H1 (cell line): ENCODE measurements around the gene GREB1L. TPM values are rescaled to one million over a fixed set of nuclear protein-coding genes. Genes with fewer than 3 reads are reported as not detected.

Experiments
- CTCF ChIA-PET: fragments of 300-600 bp; sonication (Branson Sonifier 250); formaldehyde crosslinking; loops from one replicate; lab custom pipeline; 2021; ENCODE audit not compliant: partially characterized antibody; lab: Charles Lee
- POLR2A ChIA-PET: fragments of 300-600 bp; sonication (Branson Sonifier 250); formaldehyde crosslinking; loops from one replicate; lab custom pipeline; 2021; ENCODE audit warnings: inconsistent platforms; ENCODE audit not compliant: partially characterized antibody; lab: Charles Lee
- DNase-seq, 2 experiments: peaks; one replicate each; pipeline versions ENCODE4 v3.0.0 to v3.0.0-alpha.2; 2010 to 2022; ENCODE audit warnings: low spot score in 2 of 2, low read depth in 1 of 2, mixed read lengths in 1 of 2
- FAIRE-seq: peaks from 2 replicates; lab custom pipeline; 2011; peaks lifted over from hg19 to GRCh38; lab: Jason Lieb, UNC
- H2AFZ ChIP-seq: 2 replicates; pipeline ENCODE4 v1.8.1; 2012; ENCODE audit warnings: low read length, inconsistent platforms
- H2AK5ac ChIP-seq: 2 replicates; pipeline ENCODE4 v1.6.1; 2013; ENCODE audit warnings: low read depth, low read length
- H2BK120ac ChIP-seq: replicated peaks from 2 replicates; pipeline ENCODE3; 2013; ENCODE audit warnings: low read depth, low read length, inconsistent platforms
- H2BK12ac ChIP-seq: 2 replicates; pipeline ENCODE4 v1.6.1; 2013; ENCODE audit warnings: low read depth, low read length
- H2BK15ac ChIP-seq: 2 replicates; pipeline ENCODE4 v1.6.1; 2013; ENCODE audit warnings: low read length
- H2BK20ac ChIP-seq: 2 replicates; pipeline ENCODE4 v1.6.1; 2013; ENCODE audit warnings: low read length
- H2BK5ac ChIP-seq: 2 replicates; pipeline ENCODE4 v1.6.1; 2013; ENCODE audit warnings: low read depth, low read length
- H3K14ac ChIP-seq: 2 replicates; pipeline ENCODE4 v1.6.1; 2013; ENCODE audit warnings: inconsistent platforms; ENCODE audit not compliant: insufficient read length
- H3K18ac ChIP-seq: 2 replicates; pipeline ENCODE4 v1.6.1; 2013; ENCODE audit warnings: low read length; ENCODE audit errors: extremely low read depth
- H3K23ac ChIP-seq: 2 replicates; pipeline ENCODE4 v1.6.1; 2013; ENCODE audit warnings: inconsistent platforms; ENCODE audit not compliant: insufficient read length
- H3K23me2 ChIP-seq: 2 replicates; pipeline ENCODE4 v1.6.1; 2013; ENCODE audit warnings: low read depth, low read length
- H3K27ac ChIP-seq: 2 replicates; pipeline ENCODE4 v1.6.1; 2011; ENCODE audit warnings: low read depth, low read length, inconsistent platforms
- H3K27me3 ChIP-seq, 4 experiments: replicated peaks in 1 of 4; 1 replicate in 1 of 4; 2 replicates in 3 of 4; pipeline versions ENCODE4 v1.6.1 to v1.8.1; 2011 to 2013; ENCODE audit warnings: low read length in 3 of 4, mild to moderate bottlenecking in 3 of 4, inconsistent platforms in 2 of 4, mixed read lengths in 2 of 4, moderate library complexity in 1 of 4; ENCODE audit not compliant: control insufficient read depth in 3 of 4, insufficient read depth in 3 of 4; ENCODE audit errors: extremely low read depth in 1 of 4
- H3K36me3 ChIP-seq, 4 experiments: 2 replicates each; pipeline versions ENCODE4 v1.6.1 to v1.8.1; 2011 to 2013; ENCODE audit warnings: mild to moderate bottlenecking in 4 of 4, low read length in 3 of 4, moderate library complexity in 2 of 4, control low read depth in 1 of 4, inconsistent platforms in 1 of 4; ENCODE audit not compliant: insufficient read depth in 4 of 4, control insufficient read depth in 2 of 4
- H3K4ac ChIP-seq: replicated peaks from 2 replicates; pipeline ENCODE3; 2013; ENCODE audit warnings: low read length, low read depth, mixed read lengths, inconsistent platforms; ENCODE audit not compliant: insufficient read length
- H3K4me1 ChIP-seq, 4 experiments: replicated peaks in 1 of 4; 1 replicate in 1 of 4; 2 replicates in 3 of 4; pipeline versions ENCODE4 v1.6.1 to v1.8.1; 2011 to 2013; ENCODE audit warnings: low read length in 3 of 4, inconsistent platforms in 2 of 4, mixed read lengths in 1 of 4; ENCODE audit not compliant: insufficient read depth in 4 of 4, control insufficient read depth in 3 of 4
- H3K4me2 ChIP-seq, 2 experiments: 2 replicates each; pipeline versions ENCODE4 v1.6.1 to v1.8.1; 2011 to 2013; ENCODE audit warnings: low read depth in 2 of 2, low read length in 2 of 2, control low read depth in 1 of 2, inconsistent platforms in 1 of 2, mild to moderate bottlenecking in 1 of 2; ENCODE audit not compliant: insufficient read depth in 1 of 2
- H3K4me3 ChIP-seq, 4 experiments: fragments of 200-600, 300-600 bp in 1 of 4; sonication (generic), shearing (Covaris generic), sonication (Bioruptor Twin) in 1 of 4; 2 replicates each; pipeline versions ENCODE4 v1.5.1 to v1.8.1; 2011 to 2016; ENCODE audit warnings: low read length in 4 of 4, low read depth in 3 of 4, control low read depth in 2 of 4, inconsistent platforms in 2 of 4, mild to moderate bottlenecking in 2 of 4, mixed read lengths in 1 of 4, moderate library complexity in 1 of 4; ENCODE audit not compliant: insufficient read depth in 2 of 4; ENCODE audit errors: extremely low read depth in 1 of 4
- H3K56ac ChIP-seq: replicated peaks from 2 replicates; pipeline ENCODE3; 2013; ENCODE audit warnings: low read depth, mild to moderate bottlenecking, mixed read lengths, low read length, inconsistent platforms; ENCODE audit not compliant: insufficient read length
- H3K79me1 ChIP-seq: 2 replicates; pipeline ENCODE4 v1.6.1; 2013; ENCODE audit warnings: low read depth, low read length, control low read depth
- H3K79me2 ChIP-seq, 2 experiments: 2 replicates each; pipeline versions ENCODE4 v1.6.1 to v1.8.1; 2012 to 2013; ENCODE audit warnings: low read length in 2 of 2, mild to moderate bottlenecking in 2 of 2, inconsistent platforms in 1 of 2; ENCODE audit not compliant: insufficient read depth in 2 of 2, control insufficient read depth in 1 of 2
- H3K9ac ChIP-seq, 4 experiments: replicated peaks in 1 of 4; 1 replicate in 1 of 4; 2 replicates in 3 of 4; pipeline versions ENCODE4 v1.6.1 to v1.8.1; 2011 to 2013; ENCODE audit warnings: low read depth in 3 of 4, low read length in 3 of 4, control low read depth in 2 of 4, mild to moderate bottlenecking in 2 of 4, moderate library complexity in 2 of 4, inconsistent platforms in 1 of 4; ENCODE audit errors: extremely low read depth in 1 of 4
- H3K9me3 ChIP-seq, 2 experiments: 2 replicates each; pipeline versions ENCODE4 v1.6.1 to v1.8.1; 2012 to 2013; ENCODE audit warnings: mild to moderate bottlenecking in 2 of 2, moderate library complexity in 2 of 2, control low read depth in 1 of 2, inconsistent platforms in 1 of 2, low read depth in 1 of 2, low read length in 1 of 2, mixed read lengths in 1 of 2; ENCODE audit not compliant: insufficient read depth in 2 of 2
- H4K20me1 ChIP-seq, 2 experiments: replicated peaks in 1 of 2; 2 replicates each; pipeline versions ENCODE3 to v1.8.1; 2011 to 2013; ENCODE audit warnings: inconsistent platforms in 2 of 2, low read length in 2 of 2, mild to moderate bottlenecking in 1 of 2; ENCODE audit not compliant: insufficient read depth in 2 of 2, control insufficient read depth in 1 of 2
- H4K5ac ChIP-seq: 2 replicates; pipeline ENCODE4 v1.6.1; 2013; ENCODE audit warnings: low read length, low read depth, mixed read lengths, inconsistent platforms; ENCODE audit not compliant: insufficient read length
- H4K8ac ChIP-seq: 2 replicates; pipeline ENCODE4 v1.8.0; 2013; ENCODE audit warnings: mild to moderate bottlenecking, moderate library complexity, low read length, inconsistent platforms; ENCODE audit not compliant: insufficient read depth; ENCODE audit errors: extremely low read depth
- H4K91ac ChIP-seq: replicated peaks from 2 replicates; pipeline ENCODE3; 2013; ENCODE audit warnings: low read length, mixed read lengths, inconsistent platforms; ENCODE audit not compliant: insufficient read length
- SIRT6 ChIP-seq: IDR thresholded peaks from one replicate; pipeline ENCODE4 v1.7.1; 2012; ENCODE audit warnings: low read length, inconsistent platforms
- WGBS, 2 experiments: shearing (Covaris generic) in 1 of 2; methylation state at CpG; one replicate each; pipeline versions ENCODE4 v1.1.6 to v1.1.7; 2013 to 2015; ENCODE audit warnings: low lambda C conversion rate in 2 of 2, mixed read lengths in 2 of 2, inconsistent platforms in 1 of 2, low coverage in 1 of 2, missing lambda C conversion rate in 1 of 2; ENCODE audit not compliant: insufficient replicate concordance in 2 of 2, insufficient coverage in 1 of 2, insufficient read length in 1 of 2; ENCODE audit errors: extremely low coverage in 1 of 2, missing lambda C conversion rate in 1 of 2; 5-methylcytosine and 5-hydroxymethylcytosine counted together
- polyA plus RNA-seq, 7 experiments: library from polyadenylated mRNA; depleted of rRNA in 3 of 7; stranded (reverse) in 5 of 7; unstranded in 2 of 7; fragments of >200 nt in 5 of 7; fragments of 200-250 nt in 2 of 7; gene quantifications; 1 replicate in 5 of 7; 2 replicates in 1 of 7; 4 replicates in 1 of 7; pipeline versions ENCODE4 v1.2.1 to v1.2.3, GENCODE V29; 2011 to 2013; ENCODE audit warnings: missing spikeins in 2 of 7, mixed read lengths in 2 of 7
- total RNA-seq: library from RNA; stranded (reverse); fragmentation: NEBNext Ultra II Directional; extraction: Animal tissue kit (Norgen Biotek cat#: 25700); gene quantifications from 2 replicates; pipeline ENCODE4 v1.2.1, GENCODE V29; 2021

Gene GREB1L
- total and polyA plus RNA-seq, 2 of the 8 experiments (the other 6 are each of a cell fraction or from before 2014, with no cell fraction given) = 0.34 to 1.6 TPM

DNA sequence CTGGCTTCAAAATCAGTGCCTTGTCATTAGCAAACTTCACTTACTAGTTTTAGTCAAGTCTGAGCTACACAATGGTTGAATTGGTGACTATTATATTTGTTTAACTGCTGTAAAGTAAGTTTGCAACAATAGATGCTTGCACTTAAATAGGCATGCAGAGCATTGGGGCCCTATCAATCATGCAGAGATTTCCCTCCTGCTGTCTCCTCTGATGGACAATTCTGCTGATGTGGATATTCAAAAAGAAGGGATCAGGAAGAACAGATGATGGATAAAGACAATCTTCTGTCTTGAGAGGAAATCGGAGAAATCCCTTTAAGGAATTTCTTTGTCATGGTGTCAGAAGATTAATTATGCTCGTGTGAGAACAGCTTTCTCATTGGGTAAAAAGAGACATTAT is 89.0 kb downstream of the GREB1L start:
- Histone ChIP-seq H4K91ac (no peak overlapping the region), H3K79me2 (no peaks in the 10 kb centered on the region), H2BK20ac (no peak overlapping the region), H3K27ac (no peak overlapping the region), H2BK12ac (no peak overlapping the region), H3K56ac (no peak overlapping the region), H3K9me3 (no peaks in the 10 kb centered on the region), H3K27me3 (no peaks in the 10 kb centered on the region; a peak in 1 of 7 replicates), H3K14ac (no peak overlapping the region), H3K9ac (no peak overlapping the region), H2BK5ac (no peak overlapping the region), H4K20me1 (no peaks in the 10 kb centered on the region), H3K79me1 (no peaks in the 10 kb centered on the region), H3K36me3 (no peaks in the 10 kb centered on the region), H2AK5ac (no peak overlapping the region), H2BK15ac (no peak overlapping the region), H3K4ac (no peak overlapping the region), H3K4me3 (no peak overlapping the region), H2BK120ac (no peak overlapping the region), H3K23me2 (no peaks in the 10 kb centered on the region), H4K8ac (no peak overlapping the region), H3K23ac (no peak overlapping the region), H4K5ac (no peak overlapping the region), H3K4me2 (no peak overlapping the region), H2AFZ (no peak overlapping the region), H3K18ac (no peak overlapping the region), H3K4me1 (peaks cover 0 to 14% (median 4%) of the 10 kb centered on the region in 4 experiments; a peak in 4 of 7 replicates)
- TF ChIP-seq SIRT6 = no peak
- DNase-seq (no peak), FAIRE-seq (no peak)
- POLR2A ChIA-PET = interaction anchor here (0.8 kb wide), 1 partner anchor 115 kb away, joined by 3 read pairs; no protein-coding TSS in a partner anchor
- WGBS, 2 experiments = 72% methylated on average over 2 of the region's 2 CpGs; no CpG with 5 or more reads in 1 of the 2 experiments
- CTCF ChIA-PET = no interaction called here
